Cerebellar cortex (tissue), 1 donor: ENCODE data around the gene GDI2.
"Not testable (repeated sequence)": the region's sequence is repeated elsewhere in the genome, so short reads cannot be mapped to it uniquely, and the experiment has no call there.

Experiments used
- DNase-seq: peaks from one replicate; pipeline ENCODE4 v3.0.0-alpha.2; 2015; ENCODE audit warnings: low spot score

Gene GDI2

GRCh38 chr10:5813341-5814109 lies at the start of gene GDI2:
Gene GDI2, minus strand, starts transcription at chr10:5813434. Its CDS starts 176 bp downstream, at chr10:5813258.
- DNase-seq = peak; percentile 97

GRCh38 chr10:5862360-5862961 lies 49.2 kb upstream of the GDI2 start:
- DNase-seq = no peak

- no peak for DNase-seq
Observed at GRCh38 chr10:5860066-5860465, 46.8 kb upstream of the GDI2 start.

- DNase-seq = no peak
Observed at GRCh38 chr10:5858811-5859210, 45.6 kb upstream of the GDI2 start.

- DNase-seq = no peak
Observed at GRCh38 chr10:5856701-5857004, 43.4 kb upstream of the GDI2 start.

GRCh38 chr10:5855979-5856700 lies 42.9 kb upstream of the GDI2 start:
- DNase-seq = no peak

GRCh38 chr10:5854131-5854475 lies 40.9 kb upstream of the GDI2 start:
- no peak for DNase-seq

GRCh38 chr10:5846667-5847066 lies 33.4 kb upstream of the GDI2 start:
- not testable (repeated sequence) for DNase-seq

GRCh38 chr10:5844345-5845055 lies 31.3 kb upstream of the GDI2 start:
- no peak for DNase-seq

GRCh38 chr10:5843686-5844344 lies 30.6 kb upstream of the GDI2 start:
- DNase-seq = no peak

GRCh38 chr10:5841965-5842364 lies 28.7 kb upstream of the GDI2 start:
- DNase-seq = no peak

- DNase-seq = no peak
Observed at GRCh38 chr10:5840314-5841307, 27.4 kb upstream of the GDI2 start.

GRCh38 chr10:5836181-5836580 lies 22.9 kb upstream of the GDI2 start:
- not testable (repeated sequence) for DNase-seq

GRCh38 chr10:5835446-5836095 lies 22.3 kb upstream of the GDI2 start:
- no peak for DNase-seq

- DNase-seq = no peak
Observed at GRCh38 chr10:5833814-5834213, 20.6 kb upstream of the GDI2 start.

- DNase-seq = no peak
Observed at GRCh38 chr10:5832946-5833345, 19.7 kb upstream of the GDI2 start.

GRCh38 chr10:5831446-5831782 lies 18.2 kb upstream of the GDI2 start:
- DNase-seq = no peak

GRCh38 chr10:5830629-5831445 lies 17.6 kb upstream of the GDI2 start:
- DNase-seq = no peak

GRCh38 chr10:5829267-5829666 lies 16.0 kb upstream of the GDI2 start:
- no peak for DNase-seq

- no peak for DNase-seq
Observed at GRCh38 chr10:5828725-5829124, 15.5 kb upstream of the GDI2 start.
